Measurements from ENCODE around the gene CIP2A. TPM values are rescaled to one million over a fixed set of nuclear protein-coding genes. Genes with fewer than 3 reads are reported as not detected.

The CIP2A gene
- total and polyA plus RNA-seq, 2 of the 4 experiments (the other 2 are of a cell fraction): 8.5 to 27.8 TPM

DNA sequence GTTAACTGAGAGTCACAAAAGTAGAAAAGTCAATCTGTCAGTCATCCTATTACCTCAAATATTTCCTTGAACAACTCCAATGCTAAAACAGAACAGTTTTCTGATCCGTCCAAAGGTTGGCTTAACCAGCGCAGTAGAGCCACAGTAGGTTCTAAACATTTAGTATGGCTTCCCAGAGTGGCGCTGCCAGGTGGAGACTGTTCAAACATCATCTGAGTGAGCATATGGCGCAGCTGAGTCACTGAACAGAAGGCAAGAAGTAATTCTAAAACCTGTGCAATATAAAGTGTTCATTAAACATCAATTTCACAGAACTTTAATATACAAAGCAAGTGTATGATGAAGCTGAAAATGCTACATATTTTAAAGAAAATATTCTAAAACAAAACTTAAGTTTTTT lies 19.9 kb downstream of the CIP2A start:
- H2BK5ac ChIP-seq (ENCODE audit: low read depth, low read length, poor library complexity, severe bottlenecking): no peak overlapping the region
- no peak overlapping the region for H3K27ac ChIP-seq (ENCODE audit: insufficient read depth, low read length)
- no peak overlapping the region for H3K18ac ChIP-seq (ENCODE audit: low read depth, low read length)
- BruUV-seq (replicated peaks): no TSS peak
- no peak overlapping the region for H3K14ac ChIP-seq (replicated peaks; ENCODE audit: low read depth, low read length)
- H3K36me3 ChIP-seq (ENCODE audit: control insufficient read depth, insufficient read depth, low read length): no peaks in the 10 kb centered on the region
- no peak overlapping the region for H3K9ac ChIP-seq (ENCODE audit: low read depth, low read length)
- H4K8ac ChIP-seq (ENCODE audit: low read depth in 2 of 2, low read length in 2 of 2): no peak overlapping the region
- no peak overlapping the region for H3K23ac ChIP-seq (ENCODE audit: low read depth, low read length)
- H3K56ac ChIP-seq (ENCODE audit: extremely low read depth, insufficient read depth, low read length): no peak overlapping the region
- no peak overlapping the region for H4K91ac ChIP-seq (ENCODE audit: insufficient read depth, low read depth, low read length)
- POLR2A ChIA-PET (ENCODE audit: unreplicated experiment): no interaction called here
- H3K4me3 ChIP-seq (ENCODE audit: insufficient read depth, low read depth, low read length): no peak overlapping the region
- H2AK5ac ChIP-seq (ENCODE audit: low read depth, low read length): no peak overlapping the region
- no peaks in the 10 kb centered on the region for H3K4me1 ChIP-seq (ENCODE audit: control insufficient read depth, insufficient read depth, low read length)
- ATAC-seq (ENCODE audit: low read depth): no peak
- H2AFZ ChIP-seq (replicated peaks; ENCODE audit: low read length, poor library complexity): no peak overlapping the region
- no peak overlapping the region for H2AK9ac ChIP-seq (replicated peaks; ENCODE audit: low read depth, low read length, poor library complexity)
- in situ Hi-C loops (cut with MboI; ENCODE audit: low sequenced_read_pairs): no loop called here
- H4K20me1 ChIP-seq (ENCODE audit: insufficient read depth, low read length): no peaks in the 10 kb centered on the region
- no peaks in the 10 kb centered on the region for H3K27me3 ChIP-seq (ENCODE audit: control insufficient read depth, insufficient read depth, low read length)
- no peak overlapping the region for H3K4me2 ChIP-seq (ENCODE audit: low read depth, low read length)
- H3K79me1 ChIP-seq (ENCODE audit: low read depth in 1 of 2, low read length in 2 of 2): peaks cover 0 to 4% of the 10 kb centered on the region in 2 experiments; a peak in 1 of 4 replicates
- H3K9me3 ChIP-seq (ENCODE audit: control insufficient read depth, insufficient read depth, low read length): no peaks in the 10 kb centered on the region
- CTCF ChIA-PET: no interaction called here
- no peak overlapping the region for H4K5ac ChIP-seq (ENCODE audit: low read depth, low read length)
- DNase-seq: no peak
- H2BK20ac ChIP-seq (ENCODE audit: low read depth, low read length): no peak overlapping the region
- dilution Hi-C loops (cut with HindIII; ENCODE audit: low sequenced_read_pairs, unreplicated experiment): no loop called here
- no peak overlapping the region for H3K4ac ChIP-seq (ENCODE audit: low read depth, low read length)
- WGBS, 2 experiments (ENCODE audit: extremely low coverage in 2 of 2, insufficient read length in 1 of 2): no CpG with 5 or more reads among the region's 4 CpGs
- intact Hi-C loops (cut with micrococcal nuclease): no loop called here
- H2BK15ac ChIP-seq (ENCODE audit: low read depth, low read length): no peak overlapping the region
- TF ChIP-seq BHLHE40 (IDR thresholded peaks at IDR 0.05; ENCODE audit: low read depth, low read length): no peak
- no peak for TF ChIP-seq POLR2A (IDR thresholded peaks at IDR 0.05; ENCODE audit: low read depth, low read length)
- TF ChIP-seq, protein P1, sequence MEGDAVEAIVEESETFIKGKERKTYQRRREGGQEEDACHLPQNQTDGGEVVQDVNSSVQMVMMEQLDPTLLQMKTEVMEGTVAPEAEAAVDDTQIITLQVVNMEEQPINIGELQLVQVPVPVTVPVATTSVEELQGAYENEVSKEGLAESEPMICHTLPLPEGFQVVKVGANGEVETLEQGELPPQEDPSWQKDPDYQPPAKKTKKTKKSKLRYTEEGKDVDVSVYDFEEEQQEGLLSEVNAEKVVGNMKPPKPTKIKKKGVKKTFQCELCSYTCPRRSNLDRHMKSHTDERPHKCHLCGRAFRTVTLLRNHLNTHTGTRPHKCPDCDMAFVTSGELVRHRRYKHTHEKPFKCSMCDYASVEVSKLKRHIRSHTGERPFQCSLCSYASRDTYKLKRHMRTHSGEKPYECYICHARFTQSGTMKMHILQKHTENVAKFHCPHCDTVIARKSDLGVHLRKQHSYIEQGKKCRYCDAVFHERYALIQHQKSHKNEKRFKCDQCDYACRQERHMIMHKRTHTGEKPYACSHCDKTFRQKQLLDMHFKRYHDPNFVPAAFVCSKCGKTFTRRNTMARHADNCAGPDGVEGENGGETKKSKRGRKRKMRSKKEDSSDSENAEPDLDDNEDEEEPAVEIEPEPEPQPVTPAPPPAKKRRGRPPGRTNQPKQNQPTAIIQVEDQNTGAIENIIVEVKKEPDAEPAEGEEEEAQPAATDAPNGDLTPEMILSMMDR (conservative IDR thresholded peaks at IDR 0.05; ENCODE audit: low read depth, low read length): no peak
- no peak for TF ChIP-seq MAFK (IDR thresholded peaks at IDR 0.05; ENCODE audit: low read depth, low read length)
- TF ChIP-seq RFX5 (IDR thresholded peaks at IDR 0.05; ENCODE audit: low read depth, low read length): no peak
- TF ChIP-seq RAD21 (IDR thresholded peaks at IDR 0.05; ENCODE audit: low read length): no peak
- TF ChIP-seq FOS (IDR thresholded peaks at IDR 0.05; ENCODE audit: low read depth, low read length): no peak
- TF ChIP-seq MXI1 (IDR thresholded peaks at IDR 0.05; ENCODE audit: borderline replicate concordance, low read depth, low read length): no peak
- no peak for TF ChIP-seq NFE2L2 (IDR thresholded peaks at IDR 0.05; ENCODE audit: low read depth, low read length)
- TF ChIP-seq MAZ (IDR thresholded peaks at IDR 0.05; ENCODE audit: borderline replicate concordance, low read depth, low read length): no peak
- TF ChIP-seq, protein P2, sequence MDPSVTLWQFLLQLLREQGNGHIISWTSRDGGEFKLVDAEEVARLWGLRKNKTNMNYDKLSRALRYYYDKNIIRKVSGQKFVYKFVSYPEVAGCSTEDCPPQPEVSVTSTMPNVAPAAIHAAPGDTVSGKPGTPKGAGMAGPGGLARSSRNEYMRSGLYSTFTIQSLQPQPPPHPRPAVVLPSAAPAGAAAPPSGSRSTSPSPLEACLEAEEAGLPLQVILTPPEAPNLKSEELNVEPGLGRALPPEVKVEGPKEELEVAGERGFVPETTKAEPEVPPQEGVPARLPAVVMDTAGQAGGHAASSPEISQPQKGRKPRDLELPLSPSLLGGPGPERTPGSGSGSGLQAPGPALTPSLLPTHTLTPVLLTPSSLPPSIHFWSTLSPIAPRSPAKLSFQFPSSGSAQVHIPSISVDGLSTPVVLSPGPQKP (IDR thresholded peaks at IDR 0.05; ENCODE audit: borderline replicate concordance, low read depth, low read length): no peak
- no peak for TF ChIP-seq RCOR1 (IDR thresholded peaks at IDR 0.05; ENCODE audit: insufficient replicate concordance, low read length)
- TF ChIP-seq SMC3 (IDR thresholded peaks at IDR 0.05; ENCODE audit: low read depth, low read length): no peak
- no peak for TF ChIP-seq CHD1 (IDR thresholded peaks at IDR 0.05; ENCODE audit: low read depth, low read length)
- no peak for TF ChIP-seq USF2 (IDR thresholded peaks at IDR 0.05; ENCODE audit: low read depth, low read length)
- TF ChIP-seq CEBPB (IDR thresholded peaks at IDR 0.05; ENCODE audit: low read depth, low read length): no peak
- no peaks in the 10 kb centered on the region for H3K9me1 ChIP-seq (ENCODE audit: insufficient read depth, low read length)
- no peak overlapping the region for H2BK120ac ChIP-seq (ENCODE audit: low read depth, low read length)
